Stimulated activated CD4-positive, alpha-beta T cell treated with anti-CD3 and anti-CD28 coated beads, Interleukin-15, amount 100 ng/mL, for 48 hours (primary cell): Measurements from ENCODE around the gene CYP19A1.
A peak's percentile ranks its signal among the peaks of the same experiment; 100 is the strongest.

Experiments
- DNase-seq, 2 donors: peaks; one replicate each; pipeline ENCODE4 v3.0.0-alpha.2; 2020; ENCODE audit warnings: low read depth in 2 of 2

Gene CYP19A1

GRCh38 chr15:51185213-51186159 is 152.9 kb downstream of the CYP19A1 start:
- DNase-seq = no peak

- no peak for DNase-seq
Measured at GRCh38 chr15:51184627-51185026, 153.8 kb downstream of the CYP19A1 start.

GRCh38 chr15:51183076-51183475 is 155.3 kb downstream of the CYP19A1 start:
- DNase-seq = no peak

GRCh38 chr15:51181905-51182304 is 156.5 kb downstream of the CYP19A1 start:
- no peak for DNase-seq

- DNase-seq = no peak
Measured at GRCh38 chr15:51181221-51181620, 157.2 kb downstream of the CYP19A1 start.

DNA sequence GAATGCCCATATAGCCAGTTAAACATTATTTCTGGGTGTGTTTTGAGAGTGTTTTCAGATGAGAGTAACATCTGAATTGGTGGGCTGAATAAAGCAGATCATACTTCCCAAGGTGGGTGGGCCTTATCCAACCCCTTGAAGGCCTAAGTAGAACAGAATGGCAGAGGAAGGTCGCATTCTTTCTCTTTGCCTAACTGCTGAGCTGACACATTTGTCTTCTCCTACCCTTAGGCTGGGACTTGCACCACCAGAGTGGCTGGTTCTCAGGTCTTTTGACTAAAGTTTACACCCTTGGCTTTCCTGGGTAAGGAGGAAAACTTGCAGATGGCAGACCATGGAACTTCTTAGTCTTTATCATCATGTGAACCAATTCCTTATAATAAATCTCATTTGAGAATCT is 157.9 kb downstream of the CYP19A1 start:
- no peak for DNase-seq

DNA sequence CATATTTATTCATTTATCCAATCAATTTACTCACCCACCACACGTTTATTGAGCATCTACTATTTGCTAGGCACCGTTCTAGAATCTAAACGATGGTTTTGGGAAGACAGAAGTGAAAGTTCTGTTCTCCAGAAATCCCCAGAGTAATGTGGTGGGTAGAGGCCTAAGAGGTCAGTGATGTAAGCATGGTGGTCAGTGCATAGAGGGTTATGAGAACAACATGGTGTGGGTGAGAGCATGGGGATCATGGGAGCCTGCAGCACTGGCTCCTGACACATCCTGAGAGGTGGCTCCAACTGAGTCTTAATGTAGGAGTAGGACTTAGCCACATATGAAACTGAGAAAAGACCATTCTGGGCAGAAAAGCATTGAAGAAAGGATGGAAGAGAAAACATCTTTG is 158.4 kb downstream of the CYP19A1 start:
- DNase-seq = no peak

GRCh38 chr15:51172193-51172592 is 166.2 kb downstream of the CYP19A1 start:
- no peak for DNase-seq

- no peak for DNase-seq
Measured at GRCh38 chr15:51171634-51171932, 166.8 kb downstream of the CYP19A1 start.

DNA sequence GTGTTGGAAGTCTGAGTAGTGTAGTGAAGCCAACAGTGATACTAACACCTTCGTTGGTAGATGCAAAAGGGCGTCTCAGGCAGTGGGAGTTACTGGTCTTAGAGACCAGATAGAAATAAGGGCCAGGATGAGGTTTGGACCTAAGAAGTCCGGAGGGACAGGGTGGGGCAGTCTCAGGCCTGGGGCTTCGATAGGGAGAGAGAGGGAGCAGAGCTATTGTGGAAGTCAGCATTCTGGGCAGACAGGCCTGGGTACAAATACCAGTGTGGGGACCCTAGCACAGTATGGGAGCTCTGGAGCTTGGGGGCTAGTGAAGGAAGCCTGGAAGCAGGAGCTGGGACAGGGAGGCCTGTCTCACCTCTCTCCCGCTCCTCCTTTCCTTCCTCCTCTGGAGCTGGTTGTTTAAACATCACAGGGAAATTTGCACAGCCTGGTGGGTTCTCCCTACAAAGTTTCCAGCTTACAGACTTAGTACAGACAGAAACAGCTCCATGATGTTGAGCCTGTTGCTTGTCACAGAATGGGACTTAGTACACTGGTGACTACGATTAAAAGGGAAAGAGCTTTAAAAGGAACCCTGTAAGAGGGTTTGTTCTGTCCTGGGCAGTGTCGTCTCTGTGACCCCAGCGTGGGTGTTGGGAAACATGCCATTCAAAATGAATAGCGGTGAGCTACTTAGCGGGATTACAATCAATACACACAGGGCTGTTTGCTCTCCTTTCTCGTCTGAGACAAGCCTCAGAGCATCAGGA is 167.3 kb downstream of the CYP19A1 start:
- no peak for DNase-seq

GRCh38 chr15:51168700-51169099 is 169.7 kb downstream of the CYP19A1 start:
- no peak for DNase-seq

DNA sequence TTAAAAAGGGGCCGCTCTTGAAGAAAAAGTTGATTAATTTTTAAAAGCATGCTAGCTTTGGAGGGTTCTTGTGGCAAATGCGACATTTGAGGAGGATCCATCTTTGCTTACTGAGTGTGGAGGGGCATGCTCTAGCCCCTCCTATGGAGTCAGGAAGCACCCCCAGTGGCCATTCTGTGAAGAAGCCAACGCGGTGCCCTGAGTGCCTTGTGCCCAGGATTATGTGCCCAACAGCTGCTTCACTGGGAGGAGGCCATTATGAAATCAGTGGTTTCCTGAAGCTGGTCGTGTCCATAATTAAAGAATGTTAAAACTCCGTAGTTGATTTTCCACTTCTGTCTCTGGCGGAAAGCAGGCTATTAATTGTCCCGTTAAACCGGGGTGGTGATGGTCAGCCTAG is 174.6 kb downstream of the CYP19A1 start:
- DNase-seq = no peak

DNA sequence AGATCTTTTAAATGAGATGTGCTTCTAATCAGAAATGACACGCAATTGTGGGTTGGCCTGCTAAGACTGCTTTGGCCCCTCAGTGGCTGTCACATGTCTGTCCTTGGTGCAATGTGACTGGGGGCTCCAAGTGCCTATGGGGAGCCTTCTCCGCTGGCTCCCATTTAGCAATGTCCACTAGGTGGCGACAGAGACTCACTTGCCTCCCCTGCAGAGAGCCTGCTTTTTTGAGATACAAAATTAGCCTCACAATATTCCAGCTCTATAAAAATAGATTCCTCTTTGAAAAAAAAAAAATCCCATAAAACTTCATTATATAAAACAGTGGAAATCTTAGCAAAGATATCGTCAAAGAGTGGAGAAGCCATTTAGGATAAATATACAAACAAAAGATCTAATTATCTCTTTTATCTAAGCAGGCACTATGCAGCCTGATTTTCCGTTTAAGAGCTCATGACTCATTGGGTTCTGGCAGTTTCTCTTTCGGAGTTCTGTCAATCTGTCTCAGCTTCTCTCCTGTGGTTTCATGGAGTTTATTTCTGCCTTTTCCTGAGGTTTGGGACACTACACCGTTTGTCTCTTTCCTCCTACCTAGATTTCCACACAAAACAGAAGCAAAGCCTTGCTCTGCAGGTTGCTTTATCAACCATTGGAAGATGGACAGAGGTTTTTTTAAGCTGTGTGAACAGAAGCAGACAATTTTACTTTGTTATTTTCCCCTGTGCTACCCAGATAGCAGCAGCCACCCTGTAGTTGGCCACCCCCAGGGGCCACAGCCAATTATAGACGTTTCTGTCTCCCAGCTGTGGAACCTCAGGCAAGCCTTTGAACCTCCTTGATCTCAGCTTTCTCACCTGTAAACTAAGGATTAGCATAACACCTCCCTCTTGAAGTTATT is 175.3 kb downstream of the CYP19A1 start:
- DNase-seq = peak; percentile 37 to 60

DNA sequence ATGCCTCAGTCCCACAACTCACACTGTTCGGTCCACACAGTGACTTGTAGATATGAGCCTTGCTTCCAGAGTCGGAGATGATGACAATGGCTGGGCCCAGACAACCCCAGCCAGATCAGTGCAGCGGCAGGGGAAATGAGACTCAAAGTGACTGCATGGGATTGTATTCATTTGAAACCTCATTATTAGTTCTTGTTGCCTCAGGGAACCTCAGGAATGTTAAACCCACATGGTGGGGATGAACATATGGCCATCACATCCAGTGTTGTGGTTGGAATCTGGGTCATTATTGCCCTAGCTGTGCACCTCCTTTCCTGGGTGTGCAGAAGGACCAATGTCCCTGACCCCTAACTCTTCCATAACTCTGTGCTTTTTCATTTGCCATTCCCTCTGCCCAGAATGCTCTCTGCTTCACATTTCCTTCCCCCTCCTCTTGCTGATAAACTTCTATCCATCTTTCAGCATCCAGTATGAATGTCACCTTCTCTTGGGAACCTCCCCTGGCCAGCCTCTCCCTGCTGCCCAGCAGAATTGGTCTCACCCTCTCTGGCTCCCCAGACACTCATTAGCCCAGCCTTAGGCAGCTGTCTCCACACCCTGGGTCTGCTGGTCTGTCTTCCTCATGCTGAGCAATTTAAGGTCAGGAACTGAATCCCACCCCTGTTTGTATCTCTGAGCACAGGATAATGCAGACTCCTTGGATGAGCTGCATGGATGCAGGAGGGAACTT is 176.7 kb downstream of the CYP19A1 start:
- DNase-seq = no peak

GRCh38 chr15:51160484-51160883 is 177.9 kb downstream of the CYP19A1 start:
- DNase-seq = no peak
